Activated CD4-positive, alpha-beta T cell treated with anti-CD3 and anti-CD28 coated beads, Interleukin-2, amount 10 ng/mL, durations not matched to agents 7 days and 5 days (primary cell): ENCODE data around the gene APBB2. TPM values are rescaled to one million over a fixed set of nuclear protein-coding genes. Genes with fewer than 3 reads are reported as not detected.

ENCODE experiments used
- CTCF ChIA-PET: fragments of 350-600 bp; sonication (Branson Sonifier 250); formaldehyde crosslinking; loops from one replicate; lab custom pipeline; 2021; ENCODE audit warnings: antibody characterized with exemption; lab: Charles Lee
- POLR2A ChIA-PET: fragments of 350-600 bp; sonication (Branson Sonifier 250); formaldehyde crosslinking; loops from one replicate; lab custom pipeline; 2021; ENCODE audit warnings: antibody characterized with exemption; lab: Charles Lee
- DNase-seq: peaks from one replicate; pipeline ENCODE4 v3.0.0-alpha.2; 2020
- H3K27ac Mint-ChIP-seq: one replicate; pipeline ENCODE4 v1.8.0; 2021; ENCODE audit warnings: mild to moderate bottlenecking, moderate library complexity, mixed read lengths
- H3K27me3 Mint-ChIP-seq: one replicate; pipeline ENCODE4 v1.8.0; 2021; ENCODE audit warnings: mixed read lengths
- H3K36me3 Mint-ChIP-seq: one replicate; pipeline ENCODE4 v1.8.0; 2021; ENCODE audit warnings: low read depth, mixed read lengths
- H3K4me1 Mint-ChIP-seq: one replicate; pipeline ENCODE4 v1.8.0; 2021; ENCODE audit warnings: mixed read lengths
- H3K4me3 Mint-ChIP-seq: one replicate; pipeline ENCODE4 v1.8.0; 2021; ENCODE audit warnings: mild to moderate bottlenecking, moderate library complexity, mixed read lengths
- H3K9me3 Mint-ChIP-seq: one replicate; pipeline ENCODE4 v1.8.0; 2021; ENCODE audit warnings: mixed read lengths
- total RNA-seq, 2 experiments: library from RNA; stranded (reverse); gene quantifications; one replicate each; pipeline ENCODE4 v1.2.3, GENCODE V29; 2021

APBB2 gene
- total RNA-seq, 2 experiments from 2014 or later: 0.45 to 0.62 TPM

- POLR2A ChIA-PET: no interaction called here
- no peaks in the 10 kb centered on the region for H3K4me1 Mint-ChIP-seq
- H3K4me3 Mint-ChIP-seq: no peak overlapping the region
- CTCF ChIA-PET: no interaction called here
- peaks cover 6% of the 10 kb centered on the region for H3K27me3 Mint-ChIP-seq
- H3K9me3 Mint-ChIP-seq: no peaks in the 10 kb centered on the region
- H3K27ac Mint-ChIP-seq: no peak overlapping the region
- no peak for DNase-seq
- no peaks in the 10 kb centered on the region for H3K36me3 Mint-ChIP-seq
These were observed 35.7 kb downstream of the APBB2 start for GRCh38 chr4:41178372-41179370.

GRCh38 chr4:41177016-41177415, 37.3 kb downstream of the APBB2 start:
- CTCF ChIA-PET: interaction anchor here (0.8 kb wide), 1 partner anchor 11 kb away, joined by 3 read pairs; no protein-coding TSS in a partner anchor
- DNase-seq: no peak
- no peak overlapping the region for H3K4me3 Mint-ChIP-seq

GRCh38 chr4:41176340-41176739, 38.0 kb downstream of the APBB2 start:
- ChIA-PET CTCF (interaction anchor here (0.8 kb wide), 1 partner anchor 10 kb away, joined by 3 read pairs; no protein-coding TSS in a partner anchor), POLR2A (no interaction called here)
- Mint-ChIP-seq H3K9me3 (no peaks in the 10 kb centered on the region), H3K4me3 (no peak overlapping the region), H3K4me1 (no peaks in the 10 kb centered on the region), H3K27ac (no peak overlapping the region), H3K27me3 (peaks cover 6% of the 10 kb centered on the region), H3K36me3 (no peaks in the 10 kb centered on the region)
- DNase-seq: no peak

More at GRCh38 chr4:41177016-41177415, 37.3 kb downstream of the APBB2 start:
- Mint-ChIP-seq H3K4me1 (no peaks in the 10 kb centered on the region), H3K27me3 (peaks cover 6% of the 10 kb centered on the region), H3K27ac (no peak overlapping the region), H3K36me3 (no peaks in the 10 kb centered on the region), H3K9me3 (no peaks in the 10 kb centered on the region)
- POLR2A ChIA-PET: no interaction called here

- H3K9me3 Mint-ChIP-seq: no peaks in the 10 kb centered on the region
- H3K4me1 Mint-ChIP-seq: no peaks in the 10 kb centered on the region
- no peak overlapping the region for H3K27ac Mint-ChIP-seq
- no peak overlapping the region for H3K4me3 Mint-ChIP-seq
- H3K36me3 Mint-ChIP-seq: no peaks in the 10 kb centered on the region
- peaks cover 6% of the 10 kb centered on the region for H3K27me3 Mint-ChIP-seq
- CTCF ChIA-PET: no interaction called here
- POLR2A ChIA-PET: no interaction called here
- no peak for DNase-seq
These were observed 38.5 kb downstream of the APBB2 start for GRCh38 chr4:41175794-41176193.

- CTCF ChIA-PET: no interaction called here
- DNase-seq: no peak
- H3K36me3 Mint-ChIP-seq: no peaks in the 10 kb centered on the region
- H3K9me3 Mint-ChIP-seq: no peaks in the 10 kb centered on the region
- no peak overlapping the region for H3K4me3 Mint-ChIP-seq
- POLR2A ChIA-PET: no interaction called here
- peaks cover 6% of the 10 kb centered on the region for H3K27me3 Mint-ChIP-seq
- H3K27ac Mint-ChIP-seq: no peak overlapping the region
- no peaks in the 10 kb centered on the region for H3K4me1 Mint-ChIP-seq
These were observed 39.9 kb downstream of the APBB2 start for GRCh38 chr4:41174444-41174843.

- Mint-ChIP-seq H3K9me3 (no peaks in the 10 kb centered on the region), H3K27ac (no peak overlapping the region), H3K36me3 (no peaks in the 10 kb centered on the region), H3K27me3 (peaks cover 6% of the 10 kb centered on the region), H3K4me1 (no peaks in the 10 kb centered on the region), H3K4me3 (no peak overlapping the region)
- ChIA-PET POLR2A (no interaction called here), CTCF (no interaction called here)
- DNase-seq: no peak
These were observed 41.6 kb downstream of the APBB2 start for GRCh38 chr4:41172786-41173185.

- H3K27me3 Mint-ChIP-seq: no peaks in the 10 kb centered on the region
- H3K36me3 Mint-ChIP-seq: no peaks in the 10 kb centered on the region
- no peak overlapping the region for H3K27ac Mint-ChIP-seq
- no peaks in the 10 kb centered on the region for H3K9me3 Mint-ChIP-seq
- H3K4me1 Mint-ChIP-seq: no peaks in the 10 kb centered on the region
- ChIA-PET CTCF (no interaction called here), POLR2A (no interaction called here)
- no peak for DNase-seq
- H3K4me3 Mint-ChIP-seq: no peak overlapping the region
These were observed 45.0 kb downstream of the APBB2 start for GRCh38 chr4:41169256-41169800.

- Mint-ChIP-seq H3K4me1 (no peaks in the 10 kb centered on the region), H3K9me3 (no peaks in the 10 kb centered on the region), H3K27ac (no peak overlapping the region), H3K27me3 (no peaks in the 10 kb centered on the region), H3K4me3 (no peak overlapping the region), H3K36me3 (no peaks in the 10 kb centered on the region)
- ChIA-PET POLR2A (no interaction called here), CTCF (interaction anchor here (0.9 kb wide), 1 partner anchor 13 kb away, joined by 3 read pairs; no protein-coding TSS in a partner anchor)
- no peak for DNase-seq
These were observed 47.2 kb downstream of the APBB2 start for GRCh38 chr4:41167191-41167590.

GRCh38 chr4:41164405-41164804, 49.9 kb downstream of the APBB2 start:
- Mint-ChIP-seq H3K27ac (no peak overlapping the region), H3K4me3 (no peak overlapping the region), H3K4me1 (no peaks in the 10 kb centered on the region), H3K36me3 (no peaks in the 10 kb centered on the region), H3K9me3 (no peaks in the 10 kb centered on the region), H3K27me3 (no peaks in the 10 kb centered on the region)
- ChIA-PET CTCF (no interaction called here), POLR2A (no interaction called here)
- DNase-seq: no peak

- Mint-ChIP-seq H3K4me1 (no peaks in the 10 kb centered on the region), H3K9me3 (no peaks in the 10 kb centered on the region), H3K27me3 (no peaks in the 10 kb centered on the region), H3K36me3 (no peaks in the 10 kb centered on the region), H3K27ac (no peak overlapping the region), H3K4me3 (no peak overlapping the region)
- DNase-seq: no peak
- CTCF ChIA-PET: interaction anchor here (0.7 to 1.3 kb wide), 3 partner anchors 20 to 53 kb away, joined by 3 to 4 read pairs (median 3); partner anchors contain the start of gene APBB2
- POLR2A ChIA-PET: no interaction called here
These were observed 53.0 kb downstream of the APBB2 start for GRCh38 chr4:41161355-41161754.

- POLR2A ChIA-PET: no interaction called here
These were observed 53.5 kb downstream of the APBB2 start for GRCh38 chr4:41160856-41161255.

GRCh38 chr4:41160012-41160789, 54.1 kb downstream of the APBB2 start:
- Mint-ChIP-seq H3K4me3 (no peak overlapping the region), H3K4me1 (no peaks in the 10 kb centered on the region), H3K27ac (no peak overlapping the region), H3K27me3 (peaks cover 3% of the 10 kb centered on the region), H3K9me3 (no peaks in the 10 kb centered on the region), H3K36me3 (no peaks in the 10 kb centered on the region)
- DNase-seq: no peak
- ChIA-PET POLR2A (no interaction called here), CTCF (interaction anchor here (0.7 kb wide), 1 partner anchor 41 kb away, joined by 3 read pairs; no protein-coding TSS in a partner anchor)

More at GRCh38 chr4:41160856-41161255, 53.5 kb downstream of the APBB2 start:
- no peak overlapping the region for H3K27ac Mint-ChIP-seq
- no peaks in the 10 kb centered on the region for H3K4me1 Mint-ChIP-seq
- H3K9me3 Mint-ChIP-seq: no peaks in the 10 kb centered on the region
- H3K36me3 Mint-ChIP-seq: no peaks in the 10 kb centered on the region
- CTCF ChIA-PET: interaction anchor here (0.7 to 1.3 kb wide), 3 partner anchors 19 to 53 kb away, joined by 3 to 4 read pairs (median 3); partner anchors contain the start of gene APBB2
- DNase-seq: no peak
- H3K27me3 Mint-ChIP-seq: no peaks in the 10 kb centered on the region
- no peak overlapping the region for H3K4me3 Mint-ChIP-seq
